Spleen (tissue), 11 donors: ENCODE data around the gene GOLPH3. TPM values are rescaled to one million over a fixed set of nuclear protein-coding genes. Genes with fewer than 3 reads are reported as not detected.

Experiments used
- DNase-seq: peaks from one replicate; pipeline ENCODE4 v3.0.0-alpha.2; 2020
- H3K27ac ChIP-seq, 8 donors: fragments of 200-600 bp; sonication (generic) in 7 of 8; 1 replicate in 4 of 8; 2 replicates in 4 of 8; pipeline versions ENCODE4 v1.5.0 to v1.8.0; 2016 to 2021; ENCODE audit warnings: inconsistent platforms in 4 of 8, mild to moderate bottlenecking in 4 of 8, moderate library complexity in 1 of 8
- H3K27me3 ChIP-seq, 7 donors: fragments of 200-600 bp; sonication (generic) in 6 of 7; replicated peaks in 1 of 7; 1 replicate in 4 of 7; 2 replicates in 3 of 7; pipeline versions ENCODE4 v1.5.0 to v1.8.0; 2016 to 2021; ENCODE audit warnings: inconsistent platforms in 3 of 7, mild to moderate bottlenecking in 1 of 7
- H3K36me3 ChIP-seq, 6 donors: fragments of 200-600 bp; sonication (generic) in 5 of 6; 1 replicate in 4 of 6; 2 replicates in 2 of 6; pipeline versions ENCODE4 v1.5.0 to v1.8.0; 2016 to 2021; ENCODE audit warnings: inconsistent platforms in 2 of 6
- H3K4me1 ChIP-seq, 6 donors: fragments of 200-600 bp; sonication (generic) in 5 of 6; 1 replicate in 3 of 6; 2 replicates in 3 of 6; pipeline versions ENCODE4 v1.5.0 to v1.8.0; 2016 to 2021; ENCODE audit warnings: inconsistent platforms in 3 of 6
- H3K4me3 ChIP-seq, 8 donors: fragments of 200-600 bp; sonication (generic) in 7 of 8; 1 replicate in 4 of 8; 2 replicates in 4 of 8; pipeline versions ENCODE4 v1.5.0 to v1.8.0; 2016 to 2021; ENCODE audit warnings: inconsistent platforms in 4 of 8, mild to moderate bottlenecking in 4 of 8, moderate library complexity in 2 of 8
- H3K9me3 ChIP-seq, 8 donors: fragments of 200-600 bp; sonication (generic) in 7 of 8; 1 replicate in 4 of 8; 2 replicates in 4 of 8; pipeline versions ENCODE4 v1.5.0 to v1.8.0; 2016 to 2021; ENCODE audit warnings: inconsistent platforms in 4 of 8
- POLR2A ChIP-seq, 3 donors: fragments of 450-650 bp; IDR thresholded peaks; one replicate each; pipeline ENCODE4 v1.5.1; 2017; ENCODE audit warnings: antibody characterized with exemption in 3 of 3, mild to moderate bottlenecking in 1 of 3
- POLR2AphosphoS5 ChIP-seq, 3 donors: sonication (generic); formaldehyde crosslinking; IDR thresholded peaks; one replicate each; pipeline ENCODE4 v1.5.1; 2017; ENCODE audit warnings: antibody characterized with exemption in 3 of 3
- WGBS, 5 donors: extraction: QIAGEN DNeasy Blood & Tissue Kit in 3 of 5; methylation state at CpG; one replicate each; pipeline versions ENCODE4 v1.1.5 to v1.1.7; 2013 to 2018; 5-methylcytosine and 5-hydroxymethylcytosine counted together
- intact Hi-C: fragments of 100-400 bp; cut with DNase I; formaldehyde crosslinking; loops from one replicate; pipeline ENCODE4 v1.15.0; 2023; ENCODE audit warnings: low total_unique reads
- polyA plus RNA-seq, 3 donors: library from polyadenylated mRNA; stranded (reverse); fragments of 200-250 nt; gene quantifications; one replicate each; pipeline ENCODE4 v1.2.1, GENCODE V29; 2013
- total RNA-seq, 7 donors: library from RNA; depleted of rRNA in 3 of 7; stranded (reverse); fragments of >200 nt in 3 of 7; fragmentation: NEBNext Ultra II Directional in 4 of 7; extraction: Animal tissue kit (Norgen Biotek cat#: 25700) in 4 of 7; gene quantifications; one replicate each; pipeline versions ENCODE4 v1.1.0 to v1.2.1, GENCODE V29; 2016 to 2021
- TF ChIP-seq, protein P1 (sequence below), 11 experiments: fragments of 200-600 bp in 7 of 11; fragments of 450-650 bp in 4 of 11; sonication (generic) in 4 of 11; IDR thresholded peaks in 8 of 11; conservative IDR thresholded peaks in 3 of 11; 1 replicate in 7 of 11; 2 replicates in 4 of 11; pipeline versions ENCODE4 v1.4.0 to v1.8.0; 2016 to 2021; ENCODE audit warnings: antibody characterized with exemption in 11 of 11, inconsistent platforms in 4 of 11, mild to moderate bottlenecking in 1 of 11
- donor health status: healthy with polysubstance abuse.
- donor health status: DM: no; HTN: no; CAD: no; lungs with moderate emphysema.
- donor health status: DM: no; HTN: no; CAD: no.
- donor health status: Bipolar disorder and iron deficiency.
- donor health status: healthy.
- donor health status: DM: no; HTN: no; CAD: no.
- donor health status: DM: yes; HTN: yes; CAD: no.

GOLPH3 gene
- total and polyA plus RNA-seq, 10 donors = 27.0 to 82.3 (median 69.2) TPM

DNA sequence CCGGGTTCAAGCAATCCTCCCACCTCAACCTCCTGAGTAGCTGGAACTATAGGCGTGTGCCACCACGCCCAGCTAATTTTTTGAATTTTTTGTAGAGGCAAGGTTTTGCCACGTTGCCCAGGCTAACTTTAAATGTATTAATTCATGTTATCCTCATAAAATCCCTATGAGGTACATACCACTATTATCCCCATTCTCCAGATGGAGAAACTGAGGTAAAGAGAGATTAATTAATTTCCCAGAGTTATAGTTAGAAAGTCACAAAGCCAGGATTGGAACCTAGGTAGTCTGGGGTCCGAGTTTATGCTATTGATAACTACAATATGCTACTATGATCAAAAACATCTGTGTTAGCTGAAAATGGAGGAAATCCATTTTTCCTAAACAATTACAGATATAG lies 31.9 kb upstream of the GOLPH3 start:
- no peak for DNase-seq
- WGBS, 5 donors = 83 to 94% (median 89%) methylated on average over 5 of the region's 5 CpGs
- Histone ChIP-seq H3K36me3 (no peaks in the 10 kb centered on the region), H3K9me3 (no peaks in the 10 kb centered on the region), H3K4me3 (no peak overlapping the region), H3K27me3 (no peaks in the 10 kb centered on the region), H3K4me1 (peaks cover 0 to 23% (median 6%) of the 10 kb centered on the region in 6 donors), H3K27ac (no peak overlapping the region)
- intact Hi-C loops = no loop called here
- TF ChIP-seq, protein P1, sequence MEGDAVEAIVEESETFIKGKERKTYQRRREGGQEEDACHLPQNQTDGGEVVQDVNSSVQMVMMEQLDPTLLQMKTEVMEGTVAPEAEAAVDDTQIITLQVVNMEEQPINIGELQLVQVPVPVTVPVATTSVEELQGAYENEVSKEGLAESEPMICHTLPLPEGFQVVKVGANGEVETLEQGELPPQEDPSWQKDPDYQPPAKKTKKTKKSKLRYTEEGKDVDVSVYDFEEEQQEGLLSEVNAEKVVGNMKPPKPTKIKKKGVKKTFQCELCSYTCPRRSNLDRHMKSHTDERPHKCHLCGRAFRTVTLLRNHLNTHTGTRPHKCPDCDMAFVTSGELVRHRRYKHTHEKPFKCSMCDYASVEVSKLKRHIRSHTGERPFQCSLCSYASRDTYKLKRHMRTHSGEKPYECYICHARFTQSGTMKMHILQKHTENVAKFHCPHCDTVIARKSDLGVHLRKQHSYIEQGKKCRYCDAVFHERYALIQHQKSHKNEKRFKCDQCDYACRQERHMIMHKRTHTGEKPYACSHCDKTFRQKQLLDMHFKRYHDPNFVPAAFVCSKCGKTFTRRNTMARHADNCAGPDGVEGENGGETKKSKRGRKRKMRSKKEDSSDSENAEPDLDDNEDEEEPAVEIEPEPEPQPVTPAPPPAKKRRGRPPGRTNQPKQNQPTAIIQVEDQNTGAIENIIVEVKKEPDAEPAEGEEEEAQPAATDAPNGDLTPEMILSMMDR (IDR thresholded peaks at IDR 0.05 in 8 of 11, conservative IDR thresholded peaks at IDR 0.05 in 3 of 11) = no peak
- TF ChIP-seq POLR2A (IDR thresholded peaks at IDR 0.05) (no peak), POLR2AphosphoS5 (IDR thresholded peaks at IDR 0.05) (no peak)

DNA sequence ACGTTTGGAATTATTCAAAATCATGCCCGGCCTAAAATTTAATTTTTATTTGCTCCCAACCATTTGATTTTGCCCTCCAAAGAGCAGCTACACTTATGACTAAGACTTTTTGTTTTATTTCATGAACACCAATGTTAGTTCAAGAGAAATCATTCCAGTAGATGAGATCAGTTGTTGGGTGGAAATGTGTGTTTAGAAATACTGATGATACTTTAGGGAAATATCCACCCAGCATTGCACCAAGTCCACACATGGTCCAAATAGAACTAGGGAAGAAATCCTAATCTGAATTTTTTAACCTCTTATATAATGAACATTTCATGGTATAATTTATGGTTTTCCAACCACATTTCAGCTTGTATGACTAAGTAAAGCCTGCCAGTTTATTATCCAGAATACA lies 28.3 kb upstream of the GOLPH3 start:
- no peak overlapping the region for H3K27ac ChIP-seq
- WGBS, 5 donors = 91 to 100% (median 93%) methylated on average over 2 of the region's 2 CpGs

DNA sequence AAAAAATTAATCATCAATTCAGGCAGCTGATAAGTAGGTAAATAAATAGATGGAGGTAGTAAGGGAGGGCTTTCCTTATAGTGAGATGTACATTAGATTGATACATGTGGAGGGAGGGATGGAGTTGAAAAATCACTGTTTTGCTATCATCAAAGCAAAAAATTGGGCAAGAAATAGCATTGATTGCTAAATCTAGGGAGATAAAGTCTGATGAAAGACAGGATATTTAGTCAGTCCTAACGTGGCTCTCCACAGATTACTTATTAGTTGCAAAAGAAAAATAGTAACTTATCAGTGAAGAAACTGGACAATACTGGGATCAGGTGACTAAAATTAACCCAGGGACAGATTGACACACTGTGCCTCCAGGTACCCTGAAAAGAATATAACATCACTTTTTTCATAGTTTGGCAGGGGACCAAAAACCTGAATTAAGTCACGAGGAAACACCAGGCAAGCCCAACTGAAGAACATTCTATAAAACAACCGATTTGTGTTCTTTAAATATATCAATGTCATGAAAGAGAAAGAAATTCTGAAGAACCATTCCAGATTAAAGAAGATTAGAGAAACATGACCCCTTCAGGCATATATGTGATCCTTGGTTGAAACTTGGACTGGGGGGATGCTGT lies 27.1 kb upstream of the GOLPH3 start:
- H3K9me3 ChIP-seq = no peaks in the 10 kb centered on the region
- no peaks in the 10 kb centered on the region for H3K27me3 ChIP-seq
- H3K27ac ChIP-seq = no peak overlapping the region
- peaks cover 0 to 22% (median 0%) of the 10 kb centered on the region in 6 donors for H3K4me1 ChIP-seq
- intact Hi-C loops = no loop called here
- DNase-seq = no peak
- WGBS, 5 donors = 16 to 26% (median 19%) methylated on average over 3 of the region's 3 CpGs
- H3K4me3 ChIP-seq = no peak overlapping the region
- no peak for TF ChIP-seq POLR2AphosphoS5 (IDR thresholded peaks at IDR 0.05)
- TF ChIP-seq, protein P1 (IDR thresholded peaks at IDR 0.05 in 8 of 11, conservative IDR thresholded peaks at IDR 0.05 in 3 of 11) = no peak
- no peak for TF ChIP-seq POLR2A (IDR thresholded peaks at IDR 0.05)
- H3K36me3 ChIP-seq = no peaks in the 10 kb centered on the region

More for the DNA sequence above, 28.3 kb upstream of the GOLPH3 start:
- TF ChIP-seq POLR2A (IDR thresholded peaks at IDR 0.05) = no peak
- no peak for TF ChIP-seq POLR2AphosphoS5 (IDR thresholded peaks at IDR 0.05)
- TF ChIP-seq, protein P1 (IDR thresholded peaks at IDR 0.05 in 8 of 11, conservative IDR thresholded peaks at IDR 0.05 in 3 of 11) = no peak
- H3K36me3 ChIP-seq = no peaks in the 10 kb centered on the region
- peaks cover 0 to 22% (median 0%) of the 10 kb centered on the region in 6 donors for H3K4me1 ChIP-seq
- no peaks in the 10 kb centered on the region for H3K9me3 ChIP-seq
- intact Hi-C loops = no loop called here
- DNase-seq = no peak
- no peaks in the 10 kb centered on the region for H3K27me3 ChIP-seq
- no peak overlapping the region for H3K4me3 ChIP-seq

DNA sequence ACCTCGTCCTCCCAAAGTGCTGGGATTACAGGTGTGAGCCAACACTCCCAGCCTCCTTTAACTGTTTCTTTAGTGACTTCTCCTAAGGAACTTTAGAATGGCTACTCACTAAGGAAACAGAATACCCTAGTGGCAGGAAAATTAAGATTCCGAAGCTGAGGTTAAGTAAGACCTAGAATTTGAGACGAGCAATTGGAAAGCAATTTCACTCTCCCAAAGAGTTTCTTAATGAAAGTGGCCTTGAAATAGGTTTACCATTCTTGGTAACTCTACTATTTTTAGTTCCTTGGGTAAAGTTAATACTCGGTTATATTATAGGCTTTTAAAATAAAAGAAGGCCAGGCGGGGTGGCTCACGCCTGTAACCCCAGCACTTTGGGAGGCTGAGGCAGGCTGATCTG lies 22.9 kb upstream of the GOLPH3 start:
- Histone ChIP-seq H3K4me1 (peaks cover 4 to 27% (median 12%) of the 10 kb centered on the region in 6 donors), H3K27ac (no peak overlapping the region), H3K9me3 (no peaks in the 10 kb centered on the region), H3K4me3 (no peak overlapping the region), H3K36me3 (no peaks in the 10 kb centered on the region), H3K27me3 (no peaks in the 10 kb centered on the region)
- no peak for DNase-seq
- TF ChIP-seq POLR2A (IDR thresholded peaks at IDR 0.05) = no peak
- TF ChIP-seq, protein P1 (IDR thresholded peaks at IDR 0.05 in 8 of 11, conservative IDR thresholded peaks at IDR 0.05 in 3 of 11) = no peak
- TF ChIP-seq POLR2AphosphoS5 (IDR thresholded peaks at IDR 0.05) = no peak
- intact Hi-C loops = no loop called here
- WGBS, 5 donors = 84 to 87% (median 86%) methylated on average over 6 of the region's 6 CpGs
